Stimulated activated CD4-positive, alpha-beta T cell treated with anti-CD3 and anti-CD28 coated beads, Interleukin-1b, Interleukin-23, amount 100 ng/mL, for 1 hour (primary cell): ENCODE data around the gene KIF15.
"Not testable (repeated sequence)": the region's sequence is repeated elsewhere in the genome, so short reads cannot be mapped to it uniquely, and the experiment has no call there.

Source experiments
- DNase-seq, 2 donors: peaks; one replicate each; pipeline ENCODE4 v3.0.0-alpha.2; 2020; ENCODE audit warnings: low read depth in 2 of 2

Gene KIF15

DNA sequence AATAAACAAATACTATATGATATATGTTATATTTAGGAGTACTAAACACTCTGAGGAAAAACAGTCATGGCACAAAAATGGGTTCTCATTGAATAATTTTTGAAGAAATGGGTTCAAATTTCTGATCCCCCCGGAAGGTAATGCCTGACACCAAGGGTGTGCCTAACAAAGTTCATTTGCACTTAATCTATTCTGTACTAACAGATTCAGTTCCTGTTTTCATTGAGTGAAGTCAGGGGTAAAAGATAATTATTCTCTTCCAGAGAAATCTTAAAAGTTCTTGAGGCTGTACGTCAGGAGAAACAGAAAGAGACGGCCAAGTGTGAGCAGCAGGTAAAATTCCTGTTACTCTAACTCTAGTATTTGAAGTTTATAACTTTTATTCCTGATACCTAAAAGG lies 65.6 kb downstream of the KIF15 start:
- DNase-seq = no peak

DNA sequence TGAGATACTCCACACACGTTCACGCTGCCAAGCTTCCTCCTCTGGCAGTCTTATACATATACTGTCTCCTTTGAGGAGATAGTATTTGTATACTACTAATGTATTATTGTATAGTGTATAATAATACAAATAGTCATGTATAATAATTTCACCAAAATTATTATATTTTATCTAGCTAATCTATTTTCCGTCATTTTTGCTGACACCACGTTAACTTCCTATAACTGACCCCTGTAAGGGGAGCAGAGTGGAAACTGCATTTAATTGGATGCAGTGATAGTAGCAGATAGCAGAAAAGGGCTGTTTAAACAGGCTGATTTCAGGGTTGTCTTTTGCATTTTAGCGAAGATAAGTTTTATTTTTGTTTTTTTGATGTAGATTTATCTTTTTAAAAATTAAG lies 69.6 kb downstream of the KIF15 start:
- DNase-seq = no peak

DNA sequence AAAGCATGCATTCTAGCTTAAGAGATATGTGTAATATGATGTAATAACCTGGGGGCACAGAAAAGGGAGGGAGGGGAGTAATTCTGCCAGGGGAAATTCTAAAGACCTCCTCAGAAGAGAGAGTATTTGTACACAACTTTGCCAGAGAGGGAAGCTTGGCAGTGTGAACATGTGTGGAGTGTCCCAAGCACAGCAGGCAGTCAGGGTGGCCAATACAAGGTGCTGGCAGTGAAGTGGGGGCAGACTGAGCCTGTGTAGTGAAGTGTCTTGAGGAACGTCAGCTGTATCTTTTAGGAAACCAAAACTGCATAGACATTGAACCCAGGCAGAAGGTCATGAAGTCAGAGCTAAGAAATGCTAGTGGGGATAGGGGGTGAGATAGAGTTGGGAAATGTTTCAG lies 70.4 kb downstream of the KIF15 start:
- DNase-seq = no peak

DNA sequence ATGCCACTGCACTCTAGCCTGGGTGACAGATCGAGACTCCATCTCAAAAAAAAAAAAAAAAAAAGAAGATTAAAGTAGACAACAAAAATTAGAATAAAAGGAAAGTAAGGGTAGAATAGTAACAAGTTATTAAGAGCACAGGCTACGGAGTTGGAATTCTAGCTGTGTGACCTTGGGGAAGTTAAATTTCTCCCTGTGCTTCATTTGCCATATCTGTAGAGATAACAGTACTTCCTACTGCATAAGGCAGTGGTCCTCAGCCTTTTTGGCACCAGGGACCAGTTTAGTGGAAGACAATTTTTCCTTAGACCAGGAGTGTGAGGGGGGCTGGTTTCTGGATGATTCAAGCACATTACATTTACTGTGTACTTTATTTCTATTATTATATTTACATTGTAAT lies 71.4 kb downstream of the KIF15 start:
- DNase-seq = no peak

DNA sequence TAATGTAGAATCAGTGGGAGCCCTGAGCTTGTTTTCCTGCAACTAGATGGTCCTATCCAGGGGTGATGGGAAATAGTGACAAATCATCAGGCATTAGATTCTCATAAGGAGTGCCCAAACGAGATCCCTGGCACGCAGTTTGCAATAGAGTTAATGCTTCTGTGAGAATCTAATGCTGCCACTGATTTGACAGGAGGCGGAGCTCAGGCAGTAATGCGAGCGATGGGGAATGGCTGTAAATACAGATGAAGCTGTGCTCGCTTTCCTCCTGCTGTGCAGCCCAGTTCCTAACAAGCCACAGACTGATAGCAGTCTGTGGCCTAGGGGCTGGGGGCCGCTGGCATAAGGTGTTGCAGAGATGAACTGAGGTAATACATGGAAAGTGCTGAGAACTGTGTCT lies 71.8 kb downstream of the KIF15 start:
- DNase-seq = no peak

DNA sequence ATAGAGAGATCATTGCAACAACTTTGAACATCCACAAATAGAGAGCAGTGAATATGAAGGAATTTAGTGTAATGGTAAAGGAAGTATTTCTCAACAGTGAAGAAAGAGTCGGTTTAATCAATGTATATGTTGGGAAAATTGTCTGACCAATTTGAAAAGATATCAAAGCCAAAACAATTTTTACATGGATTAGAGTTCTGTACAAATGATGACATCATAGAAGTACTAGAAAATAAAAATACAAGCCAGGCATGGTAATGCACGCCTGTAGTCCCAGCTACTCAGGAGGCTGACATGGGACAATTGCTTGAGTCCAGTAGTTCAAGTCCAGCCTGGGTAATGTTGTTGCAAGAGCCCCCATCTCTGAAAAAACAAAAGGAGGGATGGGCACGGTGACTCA lies 74.1 kb downstream of the KIF15 start:
- DNase-seq = no peak

GRCh38 chr3:44842376-44842775 lies 80.8 kb downstream of the KIF15 start:
- no peak for DNase-seq

DNA sequence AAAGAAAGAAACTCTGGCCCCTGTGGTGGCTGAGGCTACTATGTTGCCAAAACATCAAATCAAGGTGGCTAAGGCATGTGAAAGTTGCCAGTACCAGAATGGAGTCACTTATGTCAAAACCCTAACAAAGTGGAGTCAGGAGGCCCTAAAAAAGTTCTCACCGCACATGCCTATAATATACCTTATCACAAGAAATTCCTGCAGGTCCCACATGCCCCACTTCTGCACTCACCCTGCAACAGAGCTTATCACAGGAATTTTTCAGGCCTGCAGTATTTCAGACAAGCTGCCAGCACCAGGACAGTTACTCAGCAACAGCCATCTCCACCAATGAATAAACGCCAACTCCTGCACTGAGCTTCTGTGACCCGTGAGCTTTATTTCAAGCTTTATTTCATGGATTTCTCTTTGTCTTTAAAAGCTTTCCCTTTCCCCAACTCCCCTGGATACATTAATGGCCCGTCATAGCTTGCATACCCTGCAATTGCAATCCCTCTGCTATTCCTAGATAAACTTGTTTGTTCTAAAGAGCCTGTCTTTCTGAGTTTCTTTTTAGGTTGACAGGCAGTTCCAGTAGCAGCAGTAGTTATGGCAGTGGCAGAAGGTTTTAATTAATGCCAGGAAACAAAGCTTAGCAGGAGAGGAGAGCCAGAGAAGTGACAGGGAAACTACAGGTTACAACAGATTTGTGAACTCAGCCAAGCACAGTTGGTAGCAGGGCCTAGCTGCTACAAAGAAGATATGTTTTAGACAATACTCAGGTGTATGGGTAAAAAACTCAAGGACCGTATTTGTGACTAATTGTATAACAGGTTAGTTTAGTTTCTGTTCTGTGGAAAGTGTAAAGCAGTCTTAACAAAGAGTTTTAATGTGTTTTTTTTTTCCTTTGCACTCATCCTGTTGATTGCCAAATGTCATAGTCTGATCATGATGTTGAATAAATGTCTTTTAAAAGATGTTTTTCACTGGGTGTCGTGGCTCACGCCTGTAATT lies 84.2 kb downstream of the KIF15 start:
- no peak for DNase-seq

- DNase-seq = no peak
Measured at GRCh38 chr3:44848634-44849033, 87.0 kb downstream of the KIF15 start.

- not testable (repeated sequence) for DNase-seq
Measured at GRCh38 chr3:44856663-44857062, 95.1 kb downstream of the KIF15 start.

- DNase-seq = no peak
Measured at GRCh38 chr3:44860117-44860516, 98.5 kb downstream of the KIF15 start.

DNA sequence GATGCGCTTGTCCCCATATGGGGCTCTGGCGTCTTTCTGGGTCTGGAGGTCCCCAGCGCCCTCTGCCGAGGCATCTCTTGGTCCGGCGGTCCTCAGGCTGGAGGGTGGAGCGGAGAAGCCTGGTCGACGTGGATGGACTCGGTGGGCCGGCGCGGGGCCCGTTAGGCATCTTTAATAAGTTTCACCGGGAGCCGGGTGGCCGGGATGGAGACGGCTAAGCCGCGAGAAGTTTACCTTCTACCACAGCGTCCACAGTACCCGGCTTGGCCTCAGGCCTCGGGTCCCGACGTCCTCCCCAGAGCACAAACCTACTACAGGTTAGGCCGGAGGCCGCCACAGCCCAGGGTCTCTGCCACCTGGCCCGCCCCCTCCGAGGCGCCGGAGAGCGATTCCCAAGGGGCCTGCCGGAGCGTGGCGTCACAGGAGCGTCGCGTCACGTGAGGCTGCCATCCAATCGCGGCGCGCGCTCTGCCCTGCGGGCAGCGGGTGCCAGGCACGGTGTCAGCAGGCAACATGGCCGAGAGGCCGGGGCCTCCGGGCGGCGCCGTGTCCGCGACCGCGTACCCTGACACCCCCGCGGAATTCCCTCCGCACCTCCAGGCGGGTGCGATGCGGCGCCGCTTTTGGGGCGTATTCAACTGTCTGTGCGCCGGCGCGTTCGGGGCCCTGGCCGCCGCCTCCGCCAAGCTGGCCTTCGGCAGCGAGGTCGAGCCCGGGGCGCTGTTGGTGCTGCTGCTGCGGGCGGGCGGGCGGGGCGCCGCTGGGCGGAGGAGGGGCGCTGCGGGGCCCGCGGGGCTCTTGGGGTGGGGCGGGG lies 100.0 kb downstream of the KIF15 start, which contains the start of gene TMEM42:
Gene TMEM42 (plus strand): TSS at position 501 of the 814 bp plus-strand sequence. CDS start 13 bp downstream, at position 514.
- peak; percentile 67 to 70 for DNase-seq

- no peak for DNase-seq
Measured at GRCh38 chr3:44862226-44862637, 100.6 kb downstream of the KIF15 start.

DNA sequence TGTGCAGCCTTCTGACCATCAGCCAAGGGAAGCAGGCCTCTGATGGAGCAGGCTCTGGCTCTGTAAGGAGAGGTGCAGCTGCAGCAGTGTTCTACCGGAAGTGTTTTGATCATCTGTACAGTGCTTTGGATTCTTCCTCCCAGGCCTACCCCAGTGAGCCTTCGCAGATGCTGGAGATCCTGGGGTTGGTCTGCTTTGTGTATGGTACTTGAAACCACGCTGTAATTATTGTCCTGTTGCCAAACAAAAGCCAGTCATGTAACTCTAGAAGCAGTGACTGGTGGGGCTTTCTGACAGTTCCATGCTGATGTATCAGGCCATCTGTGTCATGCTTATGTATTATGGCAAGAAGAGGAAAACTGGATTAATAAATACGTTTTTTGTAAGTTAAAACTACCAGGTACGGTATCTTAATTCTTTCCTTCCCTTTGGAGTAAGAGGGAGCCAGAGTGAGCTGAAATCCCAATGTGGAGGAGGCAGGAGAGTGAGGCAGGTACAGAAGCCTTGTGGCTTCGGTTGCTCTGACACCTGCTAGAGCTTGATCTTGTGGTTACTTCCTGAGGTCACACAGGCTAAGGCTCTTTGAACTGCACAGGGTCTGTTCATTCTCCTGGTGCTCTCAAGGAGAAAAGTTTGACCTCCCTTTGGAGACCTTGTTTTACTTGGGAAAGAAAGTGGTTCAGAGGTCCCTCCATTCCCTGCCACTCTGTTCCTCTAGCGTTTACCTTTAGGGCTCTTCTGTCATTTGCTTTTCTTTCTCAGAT lies 103.9 kb downstream of the KIF15 start:
- DNase-seq = no peak

- no peak for DNase-seq
Measured at GRCh38 chr3:44867421-44868111, 106.0 kb downstream of the KIF15 start.

GRCh38 chr3:44870375-44871061 lies 108.9 kb downstream of the KIF15 start:
- no peak for DNase-seq

DNA sequence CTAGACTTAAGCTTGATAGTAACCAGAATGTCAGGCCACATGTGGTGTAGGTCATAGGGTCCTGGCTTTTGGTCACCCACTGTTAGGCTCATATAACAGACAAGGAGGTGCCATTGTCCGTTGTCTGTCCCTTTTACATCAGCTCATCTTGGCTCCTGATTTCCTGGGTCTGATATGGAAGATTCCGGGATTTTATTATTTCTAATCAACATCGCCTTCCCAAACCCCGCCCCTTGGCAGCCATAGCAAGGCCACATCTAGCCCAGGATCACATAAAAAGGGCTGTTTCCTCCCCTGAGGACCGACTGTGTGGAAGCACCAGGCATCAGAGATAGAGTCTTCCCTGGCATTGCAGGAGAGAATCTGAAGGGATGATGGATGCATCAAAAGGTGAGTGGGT lies 112.7 kb downstream of the KIF15 start, which contains the start of gene TGM4:
Gene TGM4 (plus strand): TSS at position 301 of the 400 bp plus-strand sequence. CDS start 71 bp downstream, at position 372.
- DNase-seq = no peak

DNA sequence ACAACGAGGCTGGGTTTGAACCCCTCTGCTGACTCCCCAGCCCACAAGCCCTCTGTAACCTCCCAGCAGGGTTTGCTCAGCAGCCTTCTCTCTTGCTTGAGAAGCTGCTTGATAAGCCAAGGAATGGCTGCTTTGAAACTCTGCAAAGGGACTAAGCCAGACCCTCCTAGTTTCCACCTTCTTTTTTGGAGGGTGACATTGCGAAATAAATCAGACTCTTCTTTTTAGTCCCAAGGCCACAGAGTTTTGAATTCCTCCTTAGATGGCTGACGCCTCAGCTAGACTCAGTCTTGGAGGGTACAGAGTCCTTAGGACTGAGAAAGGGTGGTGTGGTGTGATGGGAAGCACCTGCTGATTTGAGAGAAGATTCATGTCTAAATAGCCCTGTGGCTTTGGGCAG lies 114.0 kb downstream of the KIF15 start:
- no peak for DNase-seq

DNA sequence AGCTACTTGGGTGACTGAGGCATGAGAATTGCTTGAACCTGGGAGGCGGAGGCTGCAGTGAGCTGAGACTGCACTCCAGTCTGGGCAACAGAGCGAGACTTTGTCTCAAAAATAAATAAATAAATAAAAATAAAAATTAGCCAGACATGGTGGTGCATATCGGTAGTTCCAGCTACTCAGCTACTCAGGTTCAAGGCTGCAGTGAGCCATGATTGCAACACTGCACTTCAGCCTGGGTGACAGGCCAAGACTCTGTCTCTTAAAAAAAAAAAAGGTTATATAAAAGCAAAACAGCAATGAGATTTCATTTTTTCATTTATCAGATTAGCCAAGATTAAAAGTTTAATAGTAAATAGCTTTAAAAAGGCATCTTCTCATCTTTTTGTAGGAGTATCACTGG lies 115.7 kb downstream of the KIF15 start:
- DNase-seq = no peak

DNA sequence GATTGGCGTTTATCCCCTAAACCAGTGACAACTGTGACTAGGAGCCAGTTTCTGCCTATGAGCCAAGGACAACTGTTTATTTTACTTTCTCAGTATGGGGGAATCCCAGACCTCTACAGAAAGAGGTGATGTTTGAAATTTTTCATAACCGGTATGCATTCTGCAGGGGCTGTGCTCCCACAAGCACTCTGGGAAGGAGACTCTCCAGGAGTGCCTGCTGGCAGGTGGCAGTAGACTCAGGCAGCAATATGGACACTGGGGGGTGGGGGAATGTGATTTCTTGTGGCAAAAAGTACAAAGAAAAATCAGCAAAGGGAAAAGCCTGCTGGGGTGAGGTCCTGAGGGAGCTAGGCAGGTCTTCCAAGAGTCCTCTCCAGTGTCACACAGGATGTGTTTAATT lies 118.7 kb downstream of the KIF15 start:
- no peak for DNase-seq
